NCI-H748 (cell line): Measurements from ENCODE around the gene BACH2.
A peak's percentile ranks its signal among the peaks of the same experiment; 100 is the strongest.

Experiments used
- DNase-seq: peaks from one replicate; lab custom pipeline; 2025; ENCODE audit not compliant: unreplicated experiment; lab: John Stamatoyannopoulos, UW

The BACH2 gene

GRCh38 chr6:89951574-89952104 lies 345.0 kb downstream of the BACH2 start:
- peak; percentile 88 for DNase-seq

GRCh38 chr6:89950879-89951391 lies 345.7 kb downstream of the BACH2 start:
- DNase-seq = peak; percentile 38

GRCh38 chr6:89950446-89950845 lies 346.2 kb downstream of the BACH2 start:
- DNase-seq = no peak

GRCh38 chr6:89948876-89949275 lies 347.8 kb downstream of the BACH2 start:
- no peak for DNase-seq

- no peak for DNase-seq
Observed at GRCh38 chr6:89944826-89945407, 351.7 kb downstream of the BACH2 start.

GRCh38 chr6:89944181-89944755 lies 352.4 kb downstream of the BACH2 start:
- DNase-seq = no peak

- DNase-seq = no peak
Observed at GRCh38 chr6:89942601-89943000, 354.0 kb downstream of the BACH2 start.

GRCh38 chr6:89941763-89942497 lies 354.7 kb downstream of the BACH2 start:
- DNase-seq = no peak

- peak; percentile 87 for DNase-seq
Observed at GRCh38 chr6:89941031-89941762, 355.4 kb downstream of the BACH2 start.

GRCh38 chr6:89940225-89941027 lies 356.2 kb downstream of the BACH2 start:
- peak; percentile 76 for DNase-seq

GRCh38 chr6:89939144-89939543 lies 357.5 kb downstream of the BACH2 start:
- no peak for DNase-seq

GRCh38 chr6:89938014-89938413 lies 358.6 kb downstream of the BACH2 start:
- no peak for DNase-seq

GRCh38 chr6:89936177-89936576 lies 360.5 kb downstream of the BACH2 start:
- DNase-seq = no peak

- no peak for DNase-seq
Observed at GRCh38 chr6:89934685-89935366, 361.8 kb downstream of the BACH2 start.

GRCh38 chr6:89932245-89932802 lies 364.3 kb downstream of the BACH2 start:
- DNase-seq = no peak

- DNase-seq = no peak
Observed at GRCh38 chr6:89930789-89931188, 365.9 kb downstream of the BACH2 start.

- no peak for DNase-seq
Observed at GRCh38 chr6:89928604-89929003, 368.0 kb downstream of the BACH2 start.

- no peak for DNase-seq
Observed at GRCh38 chr6:89927791-89928550, 368.7 kb downstream of the BACH2 start.

- DNase-seq = no peak
Observed at GRCh38 chr6:89927264-89927663, 369.4 kb downstream of the BACH2 start.
